PC-3 (cell line): ENCODE data around the gene E2F1. TPM values are rescaled to one million over a fixed set of nuclear protein-coding genes. Genes with fewer than 3 reads are reported as not detected.

Experiments
- ATAC-seq: fragments of 200-7000 bp; cut with Tn5 transposase; 2 replicates; pipeline ENCODE4 v1.9.1; 2020; ENCODE audit warnings: mild to moderate bottlenecking, moderate library complexity
- BruUV-seq: library from RNA; stranded (reverse); fragments of 400-500 nt; replicated peaks from 2 replicates; lab custom pipeline; 2021; lab: Mats Ljungman, UMichigan
- CTCF ChIA-PET: fragments of 300-600 bp; sonication (Branson Sonifier 250); formaldehyde crosslinking; loops from one replicate; lab custom pipeline; 2022; ENCODE audit warnings: antibody characterized with exemption; lab: Charles Lee
- POLR2A ChIA-PET: fragments of 300-600 bp; sonication (Branson Sonifier 250); formaldehyde crosslinking; loops from one replicate; lab custom pipeline; 2022; ENCODE audit warnings: antibody characterized with exemption; ENCODE audit not compliant: unreplicated experiment; lab: Charles Lee
- DNase-seq: peaks from one replicate; pipeline ENCODE4 v3.0.0-alpha.2; 2015
- H2AFZ ChIP-seq: fragments of 300-600 bp; sonication (generic); 2 replicates; pipeline ENCODE4 v1.6.0; 2016; ENCODE audit warnings: antibody characterized with exemption, low read length
- H3F3A ChIP-seq: fragments of 300-600 bp; sonication (generic); one replicate; pipeline ENCODE4 v1.6.0; 2017; ENCODE audit warnings: antibody characterized with exemption, low read length, control low read depth, mild to moderate bottlenecking; ENCODE audit not compliant: unreplicated experiment
- H3K27ac ChIP-seq: fragments of 300-600 bp; sonication (generic); 2 replicates; pipeline ENCODE4 v1.5.1; 2016; ENCODE audit warnings: mild to moderate bottlenecking, low read length
- H3K27me3 ChIP-seq: fragments of 300-600 bp; sonication (generic); 2 replicates; pipeline ENCODE4 v1.6.1; 2016; ENCODE audit warnings: low read length, mixed read lengths
- H3K36me3 ChIP-seq: fragments of 300-600 bp; sonication (generic); 2 replicates; pipeline ENCODE4 v1.6.1; 2016; ENCODE audit warnings: low read depth, mixed run types, low read length, mixed read lengths
- H3K4me1 ChIP-seq: fragments of 300-600 bp; sonication (generic); 2 replicates; pipeline ENCODE4 v1.5.1; 2016; ENCODE audit warnings: low read length; ENCODE audit not compliant: insufficient read depth
- H3K4me2 ChIP-seq: fragments of 300-600 bp; sonication (generic); 2 replicates; pipeline ENCODE4 v1.6.0; 2016; ENCODE audit warnings: low read length
- H3K4me3 ChIP-seq: fragments of 300-600 bp; sonication (generic); 2 replicates; pipeline ENCODE4 v1.5.1; 2016; ENCODE audit warnings: mild to moderate bottlenecking, low read length, mixed read lengths
- H3K79me2 ChIP-seq: fragments of 300-600 bp; sonication (generic); 2 replicates; pipeline ENCODE4 v1.6.1; 2017; ENCODE audit warnings: low read length, mixed read lengths
- H3K9ac ChIP-seq: fragments of 300-600 bp; sonication (generic); 2 replicates; pipeline ENCODE4 v1.6.0; 2016; ENCODE audit warnings: mild to moderate bottlenecking, low read length
- H3K9me2 ChIP-seq: fragments of 300-600 bp; sonication (generic); replicated peaks from 2 replicates; pipeline ENCODE4 v1.6.1; 2016; ENCODE audit warnings: mixed run types, low read length, mixed read lengths
- H3K9me3 ChIP-seq: fragments of 300-600 bp; sonication (generic); 2 replicates; pipeline ENCODE4 v1.6.1; 2016; ENCODE audit warnings: low read length, mixed read lengths
- H4K20me1 ChIP-seq: fragments of 300-600 bp; sonication (generic); 2 replicates; pipeline ENCODE4 v1.6.1; 2016; ENCODE audit warnings: low read length, mixed read lengths
- EZH2 ChIP-seq: fragments of 300-600 bp; sonication (generic); IDR thresholded peaks from one replicate; pipeline ENCODE4 v1.6.1; 2017; ENCODE audit warnings: antibody characterized with exemption, mild to moderate bottlenecking, low read length; ENCODE audit not compliant: unreplicated experiment
- EZH2phosphoT487 ChIP-seq: fragments of 300-600 bp; sonication (generic); IDR thresholded peaks from 2 replicates; pipeline ENCODE4 v1.6.1; 2018; ENCODE audit warnings: mild to moderate bottlenecking, antibody characterized with exemption, low read length, borderline replicate concordance
- intact Hi-C: fragments of 100-400 bp; cut with micrococcal nuclease; formaldehyde crosslinking; loops from 2 replicates; pipeline ENCODE4 v1.9.0; 2023
- total RNA-seq: library from RNA; depleted of rRNA; stranded (reverse); fragments of >200 nt; gene quantifications from 2 replicates; pipeline ENCODE4 v1.2.3, GENCODE V29; 2014
- TF ChIP-seq, protein P1 (sequence below): fragments of 300-600 bp; sonication (generic); conservative IDR thresholded peaks from 2 replicates; pipeline ENCODE4 v1.5.1; 2017; ENCODE audit warnings: antibody characterized with exemption, low read depth, mild to moderate bottlenecking, low read length

Gene E2F1
- total RNA-seq, 1 experiment from 2014 or later, result 63.7 TPM

- Histone ChIP-seq H3K27ac (no peak overlapping the region), H3K9me2 (no peaks in the 10 kb centered on the region), H3K36me3 (peaks cover 14% of the 10 kb centered on the region; the same call in 1 of the 2 replicates), H3K9me3 (no peaks in the 10 kb centered on the region), H3K27me3 (no peaks in the 10 kb centered on the region), H3F3A (no peaks in the 10 kb centered on the region), H2AFZ (no peak overlapping the region), H3K79me2 (peaks cover 31% of the 10 kb centered on the region), H3K4me2 (no peak overlapping the region), H4K20me1 (no peaks in the 10 kb centered on the region), H3K4me1 (peaks cover 25% of the 10 kb centered on the region; the same call in 1 of the 2 replicates), H3K9ac (no peak overlapping the region), H3K4me3 (no peak overlapping the region)
- intact Hi-C loops, result loop anchor here (5.0 kb wide), 1 partner anchor 212 kb away; no protein-coding TSS in a partner anchor
- ATAC-seq (no peak), DNase-seq (no peak)
- POLR2A ChIA-PET, result no interaction called here
- CTCF ChIA-PET, result no interaction called here
- BruUV-seq, result no TSS peak
- no peak for TF ChIP-seq EZH2phosphoT487
- TF ChIP-seq, protein P1, sequence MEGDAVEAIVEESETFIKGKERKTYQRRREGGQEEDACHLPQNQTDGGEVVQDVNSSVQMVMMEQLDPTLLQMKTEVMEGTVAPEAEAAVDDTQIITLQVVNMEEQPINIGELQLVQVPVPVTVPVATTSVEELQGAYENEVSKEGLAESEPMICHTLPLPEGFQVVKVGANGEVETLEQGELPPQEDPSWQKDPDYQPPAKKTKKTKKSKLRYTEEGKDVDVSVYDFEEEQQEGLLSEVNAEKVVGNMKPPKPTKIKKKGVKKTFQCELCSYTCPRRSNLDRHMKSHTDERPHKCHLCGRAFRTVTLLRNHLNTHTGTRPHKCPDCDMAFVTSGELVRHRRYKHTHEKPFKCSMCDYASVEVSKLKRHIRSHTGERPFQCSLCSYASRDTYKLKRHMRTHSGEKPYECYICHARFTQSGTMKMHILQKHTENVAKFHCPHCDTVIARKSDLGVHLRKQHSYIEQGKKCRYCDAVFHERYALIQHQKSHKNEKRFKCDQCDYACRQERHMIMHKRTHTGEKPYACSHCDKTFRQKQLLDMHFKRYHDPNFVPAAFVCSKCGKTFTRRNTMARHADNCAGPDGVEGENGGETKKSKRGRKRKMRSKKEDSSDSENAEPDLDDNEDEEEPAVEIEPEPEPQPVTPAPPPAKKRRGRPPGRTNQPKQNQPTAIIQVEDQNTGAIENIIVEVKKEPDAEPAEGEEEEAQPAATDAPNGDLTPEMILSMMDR, result no peak
Measured at GRCh38 chr20:33669224-33669623, 17.0 kb downstream of the E2F1 start.

GRCh38 chr20:33668466-33669155 lies 17.6 kb downstream of the E2F1 start:
- no peak overlapping the region for H3K9ac ChIP-seq
- peaks cover 31% of the 10 kb centered on the region; the same call in 1 of the 2 replicates for H3K4me1 ChIP-seq
- H3F3A ChIP-seq, result no peaks in the 10 kb centered on the region
- TSS peak; percentile 24 for BruUV-seq
- CTCF ChIA-PET, result interaction anchor here (0.8 to 1.3 kb wide), 4 partner anchors 21 to 224 kb away, joined by 3 to 7 read pairs (median 3); no protein-coding TSS in a partner anchor
- peak overlapping the region; percentile 84 for H3K4me2 ChIP-seq
- no peak overlapping the region for H2AFZ ChIP-seq
- TF ChIP-seq EZH2phosphoT487 (no peak), EZH2 (no peak)
- TF ChIP-seq, protein P1, result no peak
- no peak overlapping the region for H3K27ac ChIP-seq
- H3K9me3 ChIP-seq, result no peaks in the 10 kb centered on the region
- no peaks in the 10 kb centered on the region for H3K9me2 ChIP-seq
- DNase-seq (no peak), ATAC-seq (no peak)
- intact Hi-C loops, result loop anchor here (5.0 kb wide), 1 partner anchor 211 kb away; no protein-coding TSS in a partner anchor
- no peaks in the 10 kb centered on the region for H3K27me3 ChIP-seq
- POLR2A ChIA-PET, result interaction anchor here (0.7 kb wide), 1 partner anchor 179 kb away, joined by 4 read pairs; the partner anchor contains the start of gene CBFA2T2
- peak overlapping the region; percentile 65; the same call in 1 of the 2 replicates for H3K4me3 ChIP-seq
- H3K79me2 ChIP-seq, result peaks cover 27% of the 10 kb centered on the region
- H4K20me1 ChIP-seq, result no peaks in the 10 kb centered on the region
- H3K36me3 ChIP-seq, result peaks cover 14% of the 10 kb centered on the region; the same call in 1 of the 2 replicates
